HepG2 (cell line): ENCODE results near the gene HSPA4L. TPM values are rescaled to one million over a fixed set of nuclear protein-coding genes. Genes with fewer than 3 reads are reported as not detected.

ENCODE experiments used
- ATAC-seq: fragments of 200-7000 bp; cut with Tn5 transposase; 3 replicates; pipeline ENCODE4 v1.9.1; 2020; ENCODE audit warnings: mild to moderate bottlenecking, moderate library complexity
- BruUV-seq: library from RNA; stranded (reverse); fragments of 400-500 nt; replicated peaks from 2 replicates; lab custom pipeline; 2021; lab: Mats Ljungman, UMichigan
- CTCF ChIA-PET: fragments of 300-600 bp; formaldehyde crosslinking; extraction: SDS; loops from one replicate; lab custom pipeline; 2021; ENCODE audit warnings: low total read pairs, inconsistent platforms, low intra/inter-chr PET ratio; lab: Yijun Ruan, JAX
- POLR2A ChIA-PET: fragments of 350-600 bp; sonication (Branson Sonifier 250); formaldehyde crosslinking; loops from one replicate; lab custom pipeline; 2020; ENCODE audit warnings: antibody characterized with exemption, inconsistent platforms; lab: Yijun Ruan, JAX
- DNase-seq: peaks from one replicate; pipeline ENCODE4 v3.0.0-alpha.2; 2015; ENCODE audit warnings: low spot score
- FAIRE-seq: peaks from 3 replicates; lab custom pipeline; 2011; peaks lifted over from hg19 to GRCh38; lab: Jason Lieb, UNC
- H2AFZ ChIP-seq: one replicate; pipeline ENCODE4 v1.6.1; 2011; ENCODE audit warnings: low read length, inconsistent platforms
- H3K27ac ChIP-seq: fragments of 300-600 bp; 3 replicates; pipeline ENCODE4 v1.8.0; 2011; ENCODE audit warnings: mixed run types, mild to moderate bottlenecking, mixed read lengths, low read length, inconsistent platforms; ENCODE audit not compliant: insufficient read depth; ENCODE audit errors: extremely low read length
- H3K27me3 ChIP-seq, 2 experiments: fragments of 200-600 bp in 1 of 2; 2 replicates in 1 of 2; 3 replicates in 1 of 2; pipeline versions ENCODE4 v1.6.0 to v1.8.0; 2011; ENCODE audit warnings: low read length in 2 of 2, mild to moderate bottlenecking in 2 of 2, moderate library complexity in 2 of 2, inconsistent platforms in 1 of 2; ENCODE audit not compliant: insufficient read depth in 2 of 2, control insufficient read depth in 1 of 2
- H3K36me3 ChIP-seq, 2 experiments: fragments of 200-600 bp in 1 of 2; replicated peaks in 1 of 2; 2 replicates in 1 of 2; 3 replicates in 1 of 2; pipeline versions ENCODE4 v1.5.1 to v1.8.0; 2011; ENCODE audit warnings: low read length in 2 of 2, inconsistent platforms in 1 of 2; ENCODE audit not compliant: insufficient read depth in 2 of 2, control insufficient read depth in 1 of 2
- H3K4me1 ChIP-seq: 2 replicates; pipeline ENCODE4 v1.5.1; 2012; ENCODE audit warnings: low read length, inconsistent platforms; ENCODE audit not compliant: insufficient read depth
- H3K4me2 ChIP-seq: 2 replicates; pipeline ENCODE4 v1.6.0; 2011; ENCODE audit warnings: low read depth, low read length, inconsistent platforms
- H3K4me3 ChIP-seq, 3 experiments: fragments of 200-600 bp in 1 of 3; sonication (generic), shearing (Covaris generic) in 1 of 3; replicated peaks in 1 of 3; 2 replicates each; pipeline ENCODE4 v1.5.1; 2011 to 2016; ENCODE audit warnings: low read length in 3 of 3, inconsistent platforms in 2 of 3, low read depth in 2 of 3, mild to moderate bottlenecking in 2 of 3, control low read depth in 1 of 3, mixed read lengths in 1 of 3; ENCODE audit not compliant: insufficient read depth in 1 of 3
- H3K79me2 ChIP-seq: one replicate; pipeline ENCODE4 v1.6.1; 2011; ENCODE audit warnings: low read length, inconsistent platforms; ENCODE audit not compliant: insufficient read depth
- H3K9ac ChIP-seq: 2 replicates; pipeline ENCODE4 v1.6.0; 2011; ENCODE audit warnings: mild to moderate bottlenecking, low read depth, low read length, inconsistent platforms; ENCODE audit not compliant: insufficient read depth
- H3K9me3 ChIP-seq: 2 replicates; pipeline ENCODE4 v1.5.1; 2012; ENCODE audit warnings: mild to moderate bottlenecking, low read length
- H4K20me1 ChIP-seq: 2 replicates; pipeline ENCODE4 v1.6.0; 2011; ENCODE audit warnings: inconsistent platforms, mild to moderate bottlenecking, low read length, moderate library complexity; ENCODE audit not compliant: insufficient read depth
- E2F5 ChIP-seq: sonication (generic); formaldehyde crosslinking; conservative IDR thresholded peaks from 2 replicates; pipeline ENCODE4 v1.4.0; 2020; ENCODE audit warnings: missing genetic modification reagents
- MAFF ChIP-seq: IDR thresholded peaks from 2 replicates; pipeline ENCODE4 v1.6.1; 2011; ENCODE audit warnings: low read depth, low read length, improper control_type of control experiment
- MAFK ChIP-seq, 2 experiments: IDR thresholded peaks in 1 of 2; conservative IDR thresholded peaks in 1 of 2; 2 replicates each; pipeline ENCODE4 v1.6.1; 2011; ENCODE audit warnings: improper control_type of control experiment in 2 of 2, low read length in 2 of 2
- MBD4 ChIP-seq: IDR thresholded peaks from 2 replicates; pipeline ENCODE4 v1.6.1; 2012; ENCODE audit warnings: low read length, inconsistent platforms, borderline replicate concordance
- POLR2AphosphoS2 ChIP-seq: IDR thresholded peaks from 2 replicates; pipeline ENCODE4 v1.6.1; 2011; ENCODE audit warnings: low read depth, low read length, improper control_type of control experiment
- RORA ChIP-seq: sonication (generic); formaldehyde crosslinking; IDR thresholded peaks from 2 replicates; pipeline ENCODE4 v1.5.0; 2020; ENCODE audit warnings: mild to moderate bottlenecking, missing genetic modification reagents, moderate library complexity
- ZNF564 ChIP-seq: sonication (generic); formaldehyde crosslinking; IDR thresholded peaks from 2 replicates; pipeline ENCODE4 v1.8.1; 2023; ENCODE audit warnings: mild to moderate bottlenecking, missing genetic modification reagents
- WGBS: methylation state at CpG from one replicate; pipeline ENCODE4 v1.1.6; 2017; ENCODE audit warnings: low lambda C conversion rate; 5-methylcytosine and 5-hydroxymethylcytosine counted together
- in situ Hi-C: cut with HindIII; loops from 2 replicates; pipeline ENCODE4 v1.10.0; 2017; ENCODE audit warnings: low pct_unique_long_range_greater_than_20kb; ENCODE audit not compliant: extremely low pct_ligation_motif_present
- intact Hi-C: fragments of 100-400 bp; cut with micrococcal nuclease; formaldehyde crosslinking; loops from one replicate; pipeline ENCODE4 v1.10.0; 2022; ENCODE audit not compliant: unreplicated experiment
- polyA plus RNA-seq, 8 experiments: library from polyadenylated mRNA; depleted of rRNA in 3 of 8; stranded (reverse) in 7 of 8; unstranded in 1 of 8; fragments of >200 nt; fragmentation: Illumina TruSeq in 4 of 8; extraction: Trizol in 4 of 8; gene quantifications; 2 replicates each; pipeline versions ENCODE4 v1.2.1 to v1.2.3, GENCODE V29; 2011 to 2016; ENCODE audit warnings: low read depth in 4 of 8, missing spikeins in 1 of 8, mixed read lengths in 1 of 8; ENCODE audit not compliant: insufficient read depth in 1 of 8
- total RNA-seq, 5 experiments: library from RNA; depleted of rRNA; stranded (reverse); fragments of >200 nt; fragmentation: Illumina TruSeq; extraction: Trizol; gene quantifications; 2 replicates each; pipeline ENCODE4 v1.2.3, GENCODE V29; 2016; ENCODE audit warnings: low read depth in 1 of 5

Gene HSPA4L
- total and polyA plus RNA-seq, 2 of the 13 experiments (the other 11 are each of a cell fraction or from before 2014, with no cell fraction given), result 3.7 to 31.5 TPM

- CTCF ChIA-PET, result no interaction called here
- in situ Hi-C loops, result no loop called here
These were observed 9.1 kb upstream of the HSPA4L start for GRCh38 chr4:127772769-127773671.

GRCh38 chr4:127775843-127776242 is 6.3 kb upstream of the HSPA4L start:
- H3K79me2 ChIP-seq, result no peaks in the 10 kb centered on the region
- ChIA-PET CTCF (no interaction called here), POLR2A (no interaction called here)
- H3K9ac ChIP-seq, result no peak overlapping the region
- no peaks in the 10 kb centered on the region for H3K9me3 ChIP-seq
- ATAC-seq (no peak), FAIRE-seq (no peak), DNase-seq (no peak)
- TF ChIP-seq MBD4 (no peak), E2F5 (CRISPR knock-in tag) (no peak), ZNF564 (CRISPR knock-in tag) (no peak), POLR2AphosphoS2 (no peak)
- WGBS, result 62% methylated on average over 4 of the region's 4 CpGs
- no peak overlapping the region for H3K4me2 ChIP-seq
- no peak overlapping the region for H3K4me3 ChIP-seq
- H4K20me1 ChIP-seq, result no peaks in the 10 kb centered on the region
- H3K36me3 ChIP-seq, result no peaks in the 10 kb centered on the region
- no TSS peak for BruUV-seq
- peaks cover 21% of the 10 kb centered on the region for H3K4me1 ChIP-seq
- intact Hi-C loops (loop anchor here (5.0 kb wide), 1 partner anchor 154 kb away; no protein-coding TSS in a partner anchor), in situ Hi-C loops (no loop called here)
- no peaks in the 10 kb centered on the region for H3K27me3 ChIP-seq
- H2AFZ ChIP-seq, result no peak overlapping the region
- H3K27ac ChIP-seq, result no peak overlapping the region

More at GRCh38 chr4:127772769-127773671, 9.1 kb upstream of the HSPA4L start:
- Histone ChIP-seq H3K27me3 (no peaks in the 10 kb centered on the region), H3K79me2 (no peaks in the 10 kb centered on the region), H4K20me1 (no peaks in the 10 kb centered on the region), H3K4me3 (no peak overlapping the region), H3K27ac (no peak overlapping the region), H3K9me3 (no peaks in the 10 kb centered on the region), H3K4me1 (peaks cover 13% of the 10 kb centered on the region), H3K4me2 (no peak overlapping the region), H2AFZ (no peak overlapping the region), H3K9ac (no peak overlapping the region), H3K36me3 (no peaks in the 10 kb centered on the region)
- POLR2A ChIA-PET, result no interaction called here
- FAIRE-seq (no peak), DNase-seq (no peak), ATAC-seq (no peak)
- TF ChIP-seq RORA (CRISPR knock-in tag), result no peak
- TF ChIP-seq MAFF, result peak; percentile 43; the same call in 1 of the 2 replicates
- TF ChIP-seq MAFK (conservative IDR thresholded peaks at IDR 0.05 in 1 of 2, IDR thresholded peaks at IDR 0.05 in 1 of 2; ENCODE audit: low read length in 2 of 2), result peak; percentile 13 to 41; a peak in 1 of 4 replicates
- intact Hi-C loops, result no loop called here
- 64% methylated on average over 10 of the region's 10 CpGs for WGBS
- BruUV-seq, result no TSS peak
